HK-2 (cell line): ENCODE results near the gene GRIA1.

Experiments used
- DNase-seq: peaks from one replicate; pipeline ENCODE4 v3.0.0-alpha.2; 2018; ENCODE audit not compliant: unreplicated experiment

The GRIA1 gene

DNA sequence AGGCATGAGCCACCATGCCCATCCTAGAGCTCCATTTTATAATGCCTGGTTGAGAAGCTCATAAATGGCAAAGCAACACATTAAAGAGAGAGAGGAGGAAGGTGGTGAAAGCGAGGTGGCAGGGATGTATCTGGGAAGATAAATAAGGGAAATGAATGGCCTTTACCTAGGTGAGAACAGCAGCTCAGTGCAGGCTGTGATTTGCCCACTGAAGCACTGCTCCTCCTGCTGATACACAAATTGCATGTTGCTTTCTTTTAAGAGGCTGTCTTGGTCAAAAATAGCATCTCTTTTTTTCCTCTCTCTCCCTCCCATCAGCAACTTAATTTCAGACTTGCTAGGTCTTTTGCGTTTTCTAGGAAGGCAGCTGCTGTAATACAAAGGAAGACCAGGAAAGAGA lies 289.4 kb downstream of the GRIA1 start:
- no peak for DNase-seq

DNA sequence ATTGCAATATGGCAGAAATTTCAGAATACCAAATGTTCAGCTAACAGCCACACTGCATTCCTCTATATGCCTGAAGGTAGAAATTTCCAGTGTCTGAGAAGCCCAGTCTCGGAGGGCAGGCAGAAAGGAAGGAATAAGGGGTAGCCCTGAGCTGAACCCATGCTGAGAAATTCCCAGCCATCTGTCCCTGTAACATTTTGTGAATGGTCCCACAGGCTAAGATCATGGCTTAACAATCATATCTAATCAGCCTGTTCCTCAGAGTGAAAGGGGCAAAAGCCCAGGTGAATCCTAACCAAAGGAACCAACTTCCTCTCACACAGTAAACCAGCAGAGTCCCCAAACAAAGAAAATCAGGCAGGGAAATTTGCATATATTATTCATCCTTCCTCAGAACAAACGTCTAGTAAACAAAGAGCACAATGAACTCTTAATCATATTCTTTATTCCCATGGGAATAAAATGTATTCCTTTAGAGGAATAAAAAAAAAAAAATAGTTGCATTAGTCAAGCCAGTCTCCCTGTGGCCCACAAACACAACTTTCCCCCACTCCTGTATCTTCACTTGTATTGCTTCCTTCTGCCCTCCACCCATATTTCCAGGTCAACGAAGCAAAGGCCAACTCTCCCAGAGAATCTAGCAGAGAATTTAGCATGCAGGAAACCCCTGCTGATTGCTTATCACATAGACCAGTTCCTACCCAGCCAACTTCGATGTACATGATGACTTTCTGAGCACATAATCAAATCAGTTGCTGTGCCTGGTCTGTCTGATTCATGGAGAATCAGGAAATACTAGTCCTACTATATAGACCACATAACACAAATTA lies 290.6 kb downstream of the GRIA1 start:
- DNase-seq, result no peak

DNA sequence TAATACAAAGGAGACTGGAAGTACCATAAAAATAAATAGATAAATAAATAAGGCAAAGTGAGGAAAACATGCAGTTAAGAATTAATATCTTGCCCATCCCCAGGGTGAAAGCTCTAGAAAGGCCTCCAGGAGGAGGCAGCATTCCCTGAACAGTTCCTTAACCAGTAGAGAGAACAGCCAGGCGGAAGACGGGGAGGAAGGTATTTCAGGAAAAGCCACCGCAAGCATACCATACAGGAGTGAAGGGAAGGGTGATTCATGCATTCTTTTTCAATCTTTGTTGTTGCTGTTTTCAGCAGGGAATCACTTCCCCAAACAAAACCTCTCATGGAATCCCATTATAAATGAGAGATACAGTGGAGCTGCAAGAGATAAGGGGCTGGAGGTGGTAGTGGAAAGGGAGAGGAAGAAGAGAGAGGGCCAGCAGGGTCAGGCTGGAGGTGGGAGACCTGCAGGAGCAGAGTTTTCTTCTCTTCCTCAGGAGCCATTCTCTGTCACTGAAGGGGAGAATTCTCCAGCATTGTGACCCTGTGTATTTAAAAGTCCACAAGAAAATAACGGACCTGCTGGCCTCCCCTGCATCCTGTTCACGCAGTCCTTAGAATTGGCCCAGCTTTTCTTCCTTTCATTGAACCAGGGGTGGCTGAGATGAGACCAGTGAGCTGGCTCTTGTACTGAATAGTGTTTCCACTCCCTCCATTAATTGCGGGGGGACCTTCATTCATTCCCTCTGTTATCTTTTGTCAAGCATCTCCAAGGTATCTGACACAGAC lies 292.3 kb downstream of the GRIA1 start:
- DNase-seq, result no peak

DNA sequence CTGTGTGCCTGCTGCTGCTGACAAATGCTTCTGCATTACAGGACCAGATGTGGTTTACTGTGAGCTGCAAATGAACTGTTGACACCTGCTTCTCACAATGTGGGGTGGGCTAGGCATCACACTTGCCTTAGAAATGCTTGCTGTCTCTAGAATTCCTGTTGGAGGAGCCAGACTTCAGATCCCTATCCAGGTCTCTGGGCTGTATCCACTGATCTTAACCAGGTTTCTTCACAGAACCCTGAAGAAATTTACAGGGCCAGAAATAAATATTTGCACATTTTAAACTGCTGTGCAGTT lies 292.8 kb downstream of the GRIA1 start:
- DNase-seq, result no peak

DNA sequence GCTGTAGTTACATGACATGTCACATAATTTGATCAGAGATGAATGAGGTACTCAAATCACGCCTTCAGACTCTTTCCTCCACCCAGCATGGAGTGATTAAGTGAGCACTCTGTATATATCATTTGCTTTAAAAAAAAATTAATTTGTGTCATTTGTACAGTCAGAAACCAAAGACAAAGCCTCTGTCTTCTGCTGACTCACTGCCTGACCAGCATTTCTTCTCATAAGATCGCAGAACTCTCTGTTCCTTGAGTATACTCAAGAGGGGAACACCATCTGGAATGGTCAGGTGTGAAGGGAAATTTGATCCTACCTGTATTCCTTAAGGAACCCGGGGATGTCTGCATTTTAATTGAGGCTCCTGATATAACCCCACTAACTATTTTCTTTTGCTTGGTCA lies 293.8 kb downstream of the GRIA1 start:
- no peak for DNase-seq

DNA sequence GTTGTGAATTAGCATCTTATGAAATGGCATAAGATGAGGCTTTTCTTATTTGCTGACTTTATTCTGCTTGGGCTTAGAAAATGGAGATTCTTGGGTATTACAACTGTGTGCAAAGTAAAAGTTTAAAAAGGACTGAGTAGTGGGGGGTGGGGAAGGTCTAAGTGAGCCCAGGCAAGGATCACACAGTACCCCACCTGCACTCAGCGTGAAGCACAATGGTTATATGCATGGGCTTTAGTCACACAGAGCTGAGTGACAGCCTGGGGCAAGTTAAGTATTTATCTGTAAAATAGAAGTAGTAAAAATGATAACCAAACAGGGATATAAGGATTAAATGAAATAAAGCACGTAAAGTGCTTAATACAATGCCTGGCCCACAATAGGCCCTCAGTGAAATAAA lies 300.9 kb downstream of the GRIA1 start:
- no peak for DNase-seq

DNA sequence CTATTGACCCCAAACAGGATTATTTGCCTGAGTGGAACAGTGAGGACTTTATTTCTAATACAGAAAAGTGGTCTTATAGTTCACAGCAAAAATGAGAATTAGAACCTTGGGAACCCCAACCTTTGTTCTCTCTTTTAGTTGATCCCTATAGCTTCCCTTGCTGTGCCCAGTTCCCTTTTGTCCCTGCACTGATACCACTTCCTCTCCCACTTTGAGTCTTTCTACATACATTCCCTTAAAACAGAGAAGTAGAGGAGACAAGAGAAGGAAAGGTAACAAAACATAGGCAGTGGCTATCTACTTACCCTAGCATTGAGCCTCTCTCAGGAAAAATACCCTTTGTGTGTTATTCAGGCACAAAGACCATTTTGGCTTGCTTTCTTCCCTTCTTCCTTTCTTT lies 301.8 kb downstream of the GRIA1 start:
- DNase-seq, result no peak

DNA sequence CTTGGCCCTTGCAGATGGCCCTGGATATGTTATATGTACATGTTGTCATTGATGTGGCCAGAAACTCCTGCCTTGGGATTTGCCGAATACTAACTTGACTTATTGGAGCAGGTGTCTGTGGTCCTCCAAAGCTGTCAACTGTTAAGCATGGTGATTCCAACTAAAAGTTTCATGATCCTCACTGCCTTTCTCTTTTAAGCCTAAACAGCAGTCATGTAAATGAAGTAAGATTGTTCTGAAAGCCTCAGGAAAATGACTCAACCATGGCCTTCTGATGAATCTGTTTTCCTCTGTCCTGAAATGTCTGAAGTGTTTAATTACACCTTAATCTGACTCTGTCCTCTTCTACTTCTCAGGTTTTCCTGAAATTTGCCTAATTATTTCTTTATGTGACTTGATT lies 303.2 kb downstream of the GRIA1 start:
- no peak for DNase-seq

DNA sequence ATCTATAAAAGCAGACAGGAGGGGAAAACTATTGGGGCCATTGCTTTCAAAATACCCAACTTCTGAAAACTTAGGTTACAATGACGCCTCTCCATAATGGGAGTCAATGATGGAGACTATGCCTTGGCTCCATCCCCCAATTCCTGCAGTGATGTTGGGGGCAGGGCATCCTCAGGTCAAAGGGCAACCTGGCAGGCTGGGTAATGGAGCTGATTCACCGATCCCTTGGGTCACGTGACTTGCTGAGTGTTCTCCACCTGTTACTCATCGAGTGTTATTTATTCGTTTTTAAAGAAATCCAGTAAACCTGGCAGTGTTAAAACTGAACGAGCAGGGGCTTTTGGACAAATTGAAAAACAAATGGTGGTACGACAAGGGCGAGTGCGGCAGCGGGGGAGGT lies 303.9 kb downstream of the GRIA1 start:
- DNase-seq, result no peak

DNA sequence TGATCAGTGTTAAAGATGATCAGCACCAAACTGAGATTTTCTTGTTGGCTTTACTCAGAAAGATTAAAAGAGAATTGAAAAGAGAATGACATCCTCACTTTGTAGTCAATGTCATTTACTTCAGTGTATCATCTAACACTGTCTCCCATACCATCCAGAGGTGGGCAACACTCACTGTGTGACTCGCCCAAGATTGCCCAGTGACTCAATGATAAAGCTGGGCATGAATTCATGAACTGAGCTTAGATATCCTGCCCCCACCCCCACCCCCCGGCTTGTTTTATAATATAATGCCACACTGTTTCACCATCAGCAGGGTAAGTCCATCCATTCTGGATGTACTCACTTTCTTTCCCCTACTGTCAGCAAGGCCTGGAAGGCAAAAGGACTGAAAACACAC lies 306.1 kb downstream of the GRIA1 start:
- no peak for DNase-seq

DNA sequence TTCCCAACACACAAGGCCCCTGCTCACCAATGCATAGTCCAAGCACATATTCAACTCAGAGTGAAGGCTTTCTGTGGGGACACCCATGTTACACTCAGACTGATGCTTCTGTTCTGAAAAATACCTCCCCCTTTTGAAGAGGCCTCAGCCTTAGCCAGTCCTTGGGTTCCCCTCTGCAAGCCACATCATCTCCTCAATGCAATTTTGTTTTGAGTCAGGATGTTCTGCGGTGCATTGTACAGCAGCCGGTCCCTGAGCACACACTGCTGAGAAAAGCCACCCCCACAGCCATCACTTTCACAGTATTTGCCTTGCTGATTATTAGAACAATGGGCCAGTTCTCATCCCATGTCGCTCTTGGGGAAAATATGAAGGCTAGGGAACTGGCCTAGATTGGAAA lies 307.0 kb downstream of the GRIA1 start:
- DNase-seq, result no peak

DNA sequence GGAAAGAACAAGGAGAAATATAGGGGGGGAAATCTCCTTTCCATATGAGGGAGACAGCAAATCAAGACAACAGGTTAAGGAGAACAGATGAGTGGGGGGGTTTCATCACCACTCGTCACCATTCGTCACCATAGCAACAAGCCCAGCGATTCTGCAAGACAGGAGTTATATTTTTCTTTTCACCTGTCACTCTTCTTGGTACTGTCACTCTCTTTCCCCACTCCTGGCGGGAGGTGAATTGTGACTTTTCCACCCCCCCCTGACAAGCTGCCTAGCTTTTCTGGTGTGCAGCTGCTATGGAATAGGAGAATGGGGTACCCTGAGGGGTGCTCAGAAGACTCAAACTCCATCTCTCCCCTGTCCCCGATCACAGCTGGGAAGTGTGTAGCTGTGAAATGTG lies 308.4 kb downstream of the GRIA1 start:
- no peak for DNase-seq

DNA sequence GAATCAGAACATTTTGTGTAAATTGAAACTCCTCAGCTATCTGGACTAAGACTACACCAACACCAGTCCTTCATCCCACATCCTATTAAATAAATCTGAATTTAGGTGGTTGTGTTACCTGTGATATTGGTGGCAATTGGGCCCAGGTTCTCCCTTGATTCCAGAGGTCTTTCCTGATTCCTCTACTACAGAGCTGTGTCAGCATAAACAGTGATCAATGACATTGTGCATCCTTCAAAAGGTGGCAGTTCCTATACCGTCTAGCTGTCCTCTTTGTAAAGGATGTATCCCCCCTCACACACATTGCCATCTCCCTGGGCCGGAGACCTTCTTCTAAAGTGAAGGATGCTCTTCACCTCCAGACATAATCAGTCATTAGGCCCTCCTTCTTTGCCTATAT lies 309.0 kb downstream of the GRIA1 start:
- DNase-seq, result no peak

DNA sequence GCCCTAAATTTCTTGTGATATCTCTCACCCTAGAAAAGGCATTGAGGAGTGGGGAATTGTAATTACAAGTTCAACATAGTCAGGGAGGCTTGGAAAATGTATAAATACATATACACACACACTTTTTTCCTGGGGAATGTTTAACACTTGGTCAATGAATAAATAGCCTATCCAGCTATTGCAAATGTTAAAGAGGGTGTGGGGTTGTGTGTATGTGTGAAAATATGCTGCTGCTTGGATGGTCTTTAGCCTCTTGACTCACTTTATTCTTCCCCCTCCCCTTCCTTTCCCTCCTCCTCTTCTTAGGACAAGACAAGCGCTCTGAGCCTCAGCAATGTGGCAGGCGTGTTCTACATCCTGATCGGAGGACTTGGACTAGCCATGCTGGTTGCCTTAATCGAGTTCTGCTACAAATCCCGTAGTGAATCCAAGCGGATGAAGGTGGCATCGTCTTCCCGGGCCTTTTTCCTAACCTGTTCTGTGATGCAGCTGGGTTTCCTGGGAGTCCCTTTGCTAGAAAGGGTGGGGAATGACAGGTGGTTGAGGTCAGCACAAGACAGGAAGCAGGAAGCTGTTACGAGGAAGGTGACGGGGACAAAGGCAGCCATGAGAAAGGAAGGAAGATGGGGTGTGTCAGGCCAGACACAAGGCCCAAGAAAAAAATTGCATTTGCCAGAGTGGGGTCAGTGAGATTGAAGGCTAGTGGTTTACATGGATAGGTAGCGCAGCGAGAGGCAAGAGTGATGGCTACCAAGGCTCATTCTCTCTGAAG lies 311.8 kb downstream of the GRIA1 start:
- DNase-seq, result no peak

DNA sequence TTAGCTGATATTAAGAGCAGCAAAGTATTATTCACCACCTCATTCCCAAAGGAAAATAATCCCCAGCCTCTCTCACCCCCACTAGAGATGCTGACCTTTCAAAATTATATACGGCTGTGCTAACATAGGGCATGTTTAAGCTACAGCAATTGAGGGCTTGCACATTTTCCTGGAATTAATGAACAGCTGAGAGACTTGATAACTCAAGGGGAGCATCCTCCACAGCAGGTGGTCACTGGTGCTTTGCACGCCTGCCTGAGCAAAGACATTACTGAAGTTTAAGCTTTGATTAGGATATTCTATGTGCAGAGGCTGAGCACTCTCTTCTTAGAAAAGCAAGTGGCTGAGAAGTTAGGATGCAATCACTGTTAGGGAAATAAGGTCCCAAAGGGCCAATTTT lies 317.3 kb downstream of the GRIA1 start:
- DNase-seq, result no peak

DNA sequence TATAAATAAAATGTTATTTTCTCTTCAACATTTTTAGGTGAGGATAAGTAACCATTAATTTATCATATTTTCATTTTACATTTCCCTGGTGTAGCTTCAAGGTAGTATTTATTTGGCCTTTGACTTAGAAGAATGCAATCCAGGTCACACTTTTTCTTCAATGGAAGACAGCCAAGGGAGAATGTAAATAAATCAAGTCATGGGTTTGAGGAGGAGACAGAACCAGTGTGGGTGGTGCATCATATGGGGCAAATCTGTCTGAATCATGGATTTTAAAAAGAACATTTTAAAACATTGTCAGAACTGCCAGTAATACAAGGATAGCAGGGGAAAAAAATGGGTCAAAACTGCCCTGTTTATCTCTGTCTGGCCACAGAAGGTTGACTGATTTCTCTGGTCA lies 318.7 kb downstream of the GRIA1 start:
- DNase-seq, result no peak

DNA sequence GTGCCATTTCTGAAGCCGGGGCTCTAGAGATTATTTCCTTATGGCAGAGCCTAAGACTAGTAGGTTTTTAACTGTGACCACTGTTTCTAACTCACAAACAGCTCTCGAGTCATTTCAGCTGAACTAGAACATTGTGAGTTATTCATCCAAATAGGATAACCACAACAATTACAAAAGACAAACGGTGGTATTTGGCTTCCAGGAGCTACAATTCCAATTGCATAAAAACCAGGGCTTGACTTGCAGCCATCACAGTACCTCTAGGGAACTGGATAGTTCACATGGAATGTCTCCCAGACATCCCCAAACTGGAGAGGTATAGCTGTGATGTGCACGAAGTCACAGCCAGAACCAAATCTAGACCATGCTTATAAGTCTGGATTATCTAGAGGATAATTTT lies 323.4 kb downstream of the GRIA1 start:
- no peak for DNase-seq

DNA sequence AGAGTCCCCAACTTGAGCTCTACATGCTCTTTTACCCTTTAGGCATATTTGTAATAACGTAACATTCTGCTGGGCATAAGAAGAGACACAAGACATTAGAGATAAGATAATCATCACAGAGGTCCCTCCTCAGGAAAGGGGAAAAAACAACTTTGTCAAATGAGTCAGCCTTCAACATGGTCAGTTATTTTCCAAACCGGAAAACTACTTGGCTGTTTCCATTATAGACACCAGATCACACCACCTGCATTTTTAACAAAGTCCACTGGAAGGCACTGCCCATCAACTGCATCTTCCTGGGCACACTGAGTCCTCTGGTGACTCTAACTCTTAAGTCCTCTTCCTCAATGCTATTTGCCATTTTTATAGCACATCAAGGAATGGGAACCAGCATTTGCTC lies 326.4 kb downstream of the GRIA1 start:
- no peak for DNase-seq

DNA sequence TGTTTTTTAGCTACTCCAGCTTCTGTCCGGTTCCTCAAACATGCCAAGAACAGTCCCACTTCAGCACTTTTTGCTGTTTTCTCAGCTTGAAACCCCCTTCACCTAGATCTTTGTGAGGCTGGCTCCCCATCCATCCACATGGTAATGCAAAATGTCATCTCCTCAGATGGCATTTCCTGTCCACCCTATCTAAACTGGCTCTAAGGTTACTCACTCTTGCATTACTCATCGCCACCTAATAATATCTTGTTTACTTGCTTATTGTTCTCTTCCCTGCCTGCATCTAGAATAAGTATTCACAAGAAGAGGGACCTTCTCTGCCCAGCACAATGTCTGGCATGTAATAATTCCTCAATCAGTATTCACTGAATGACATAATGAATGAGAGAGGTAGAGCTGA lies 328.2 kb downstream of the GRIA1 start:
- DNase-seq, result no peak

DNA sequence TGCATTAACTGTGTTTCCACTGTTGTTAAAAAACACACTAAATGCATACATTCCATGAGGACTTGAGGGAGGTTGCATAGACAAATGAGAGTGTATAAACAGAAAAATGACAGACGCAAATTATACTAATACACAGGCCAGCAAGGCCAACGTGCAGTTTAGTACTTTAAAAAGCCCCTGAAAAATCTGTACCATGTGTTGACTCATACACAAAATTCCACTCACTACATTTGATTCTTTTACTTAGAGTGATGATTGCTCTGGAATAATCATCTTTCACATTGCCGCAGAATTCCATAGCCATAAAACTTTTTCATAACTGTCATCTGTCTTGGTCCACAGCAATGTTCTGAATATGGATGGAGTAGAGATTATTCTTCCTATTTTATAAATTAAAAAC lies 332.6 kb downstream of the GRIA1 start:
- no peak for DNase-seq

DNA sequence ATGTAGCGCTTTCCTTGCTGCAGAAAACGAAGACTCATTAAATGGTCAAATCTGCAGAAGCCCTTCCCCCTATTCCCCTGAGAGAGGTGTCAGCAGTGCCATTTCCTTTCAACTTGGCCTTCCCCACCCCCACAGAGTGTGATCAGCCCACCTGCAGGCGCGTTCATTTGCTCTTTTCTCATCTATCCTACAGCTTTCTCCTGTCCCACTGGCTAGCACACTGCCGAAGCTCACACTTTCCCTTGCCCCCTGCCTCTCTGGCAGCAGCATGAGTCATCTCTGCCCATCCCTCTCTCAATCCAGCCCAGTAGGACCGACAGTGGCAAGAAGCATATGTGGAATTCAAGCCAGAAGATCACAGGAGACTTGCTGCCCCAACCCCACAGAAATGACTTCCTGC lies 334.4 kb downstream of the GRIA1 start:
- DNase-seq, result no peak

DNA sequence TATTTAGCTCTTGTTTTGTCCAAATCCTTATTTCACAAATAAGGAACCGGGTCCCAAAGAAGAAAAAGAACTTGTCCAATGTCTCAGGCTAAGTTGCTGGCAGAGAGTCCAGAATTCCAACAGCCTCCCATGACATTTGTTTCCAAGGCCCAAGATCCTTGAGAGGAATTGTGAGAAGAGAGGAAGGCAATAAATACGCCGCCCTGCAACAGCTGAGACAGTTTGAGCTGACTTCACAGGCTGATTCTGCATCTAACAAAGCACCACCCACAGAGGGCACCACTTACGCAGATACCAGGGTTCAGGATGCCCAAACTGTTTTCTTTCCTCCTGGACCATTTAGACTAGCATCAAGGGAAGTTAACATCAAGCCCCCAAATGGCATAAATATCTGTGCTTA lies 336.9 kb downstream of the GRIA1 start:
- no peak for DNase-seq

DNA sequence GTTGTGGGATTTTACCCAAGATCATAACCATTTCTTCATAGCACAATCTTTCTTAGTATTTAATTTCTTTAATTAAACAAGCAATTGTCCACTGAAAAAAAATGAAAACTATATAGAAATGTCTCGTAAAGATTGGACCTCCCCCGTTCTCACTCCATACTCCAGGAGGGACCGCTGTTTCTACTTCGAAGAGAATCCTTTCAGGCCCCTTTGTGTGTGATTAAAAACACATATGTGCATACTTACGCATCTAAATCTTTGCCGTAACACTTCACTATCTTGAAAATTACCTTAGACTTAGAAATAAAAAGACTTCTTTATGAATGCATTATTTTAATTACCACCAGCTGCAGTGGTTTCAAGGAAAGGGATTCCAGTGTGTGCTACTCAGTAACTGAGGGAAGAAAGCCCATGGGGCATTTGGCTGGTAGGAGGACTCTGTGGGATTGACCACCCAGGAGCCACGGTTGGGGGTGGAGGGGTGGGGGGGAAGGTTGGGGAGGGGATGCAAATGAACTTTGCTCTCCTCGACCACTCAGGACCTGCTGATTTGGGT lies 339.1 kb downstream of the GRIA1 start:
- no peak for DNase-seq
